NT2/D1 (cell line): ENCODE measurements around the gene RPUSD4.

Experiments
- DNase-seq: peaks from one replicate; pipeline ENCODE4 v3.0.0-alpha.2; 2011; ENCODE audit warnings: low read depth, low spot score
- H3K27me3 ChIP-seq: 2 replicates; pipeline ENCODE4 v1.6.0; 2011; ENCODE audit warnings: mild to moderate bottlenecking; ENCODE audit not compliant: insufficient read length, insufficient read depth
- H3K36me3 ChIP-seq: 2 replicates; pipeline ENCODE4 v1.6.1; 2011; ENCODE audit warnings: mild to moderate bottlenecking, low read length, mixed read lengths; ENCODE audit not compliant: insufficient read depth, insufficient read length
- H3K4me1 ChIP-seq: 2 replicates; pipeline ENCODE4 v1.5.1; 2011; ENCODE audit not compliant: insufficient read depth, insufficient read length
- H3K4me3 ChIP-seq: 2 replicates; pipeline ENCODE4 v1.5.1; 2011; ENCODE audit warnings: low read depth; ENCODE audit not compliant: insufficient read length
- H3K9ac ChIP-seq: 2 replicates; pipeline ENCODE4 v1.6.0; 2011; ENCODE audit warnings: low read depth; ENCODE audit not compliant: insufficient read length
- H3K9me3 ChIP-seq: 2 replicates; pipeline ENCODE4 v1.5.1; 2011; ENCODE audit warnings: mild to moderate bottlenecking, low read length; ENCODE audit not compliant: insufficient read depth
- SUZ12 ChIP-seq: IDR thresholded peaks from 2 replicates; pipeline ENCODE4 v1.6.1; 2011; ENCODE audit not compliant: insufficient read length, insufficient read depth; ENCODE audit errors: extremely low read depth
- YY1 ChIP-seq: IDR thresholded peaks from 2 replicates; pipeline ENCODE4 v1.6.1; 2011; ENCODE audit not compliant: insufficient read length, insufficient read depth
- ZNF274 ChIP-seq: IDR thresholded peaks from 2 replicates; pipeline ENCODE4 v1.6.1; 2011; ENCODE audit warnings: mild to moderate bottlenecking, low read depth, low read length

The RPUSD4 gene

DNA sequence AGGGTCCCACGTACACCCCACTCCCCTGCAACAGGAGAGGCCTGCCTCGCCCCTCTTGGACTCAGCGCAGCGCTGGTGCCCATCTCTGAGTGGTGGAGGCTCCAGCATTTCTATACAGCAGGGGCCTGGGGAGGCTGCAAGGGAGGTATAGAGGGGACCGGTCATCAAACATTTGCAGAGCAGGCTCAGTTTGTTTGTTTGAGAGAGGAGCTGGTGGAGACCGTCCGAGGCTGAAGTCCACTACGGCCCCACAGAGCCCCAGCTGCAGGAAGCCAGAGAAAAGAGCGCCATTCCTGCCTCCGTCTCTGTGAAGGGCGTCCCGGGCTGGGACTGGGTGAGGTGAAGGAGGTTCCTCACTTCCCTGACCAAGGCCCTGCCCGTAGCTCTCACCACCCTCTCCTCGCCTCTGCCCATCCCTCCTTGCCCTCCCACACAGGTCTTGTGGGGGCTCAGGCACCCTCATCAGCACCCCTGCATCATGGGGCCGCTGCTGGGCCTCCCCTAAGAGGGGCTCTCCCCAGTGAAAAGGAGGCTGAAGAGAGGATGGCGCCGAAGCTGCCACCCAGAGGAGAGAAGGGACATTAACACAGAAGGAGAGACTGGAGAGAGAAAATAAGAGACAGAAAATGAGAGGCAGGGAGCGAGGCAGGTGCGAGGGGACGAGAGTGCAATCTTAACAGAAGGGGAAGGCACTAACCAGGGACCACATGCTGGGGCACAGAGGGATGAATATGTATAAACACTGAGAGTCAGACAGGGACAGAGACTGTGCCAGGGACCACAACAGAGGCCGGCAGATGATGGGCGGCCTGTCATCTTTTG is 24.5 kb downstream of the RPUSD4 start:
- Histone ChIP-seq H3K27me3 (no peaks in the 10 kb centered on the region), H3K9ac (no peak overlapping the region), H3K9me3 (no peaks in the 10 kb centered on the region), H3K4me3 (no peak overlapping the region), H3K4me1 (peaks cover 3% of the 10 kb centered on the region), H3K36me3 (peaks cover 36% of the 10 kb centered on the region)
- DNase-seq, result no peak
- no peak for TF ChIP-seq SUZ12
- TF ChIP-seq YY1, result no peak
- TF ChIP-seq ZNF274, result no peak

DNA sequence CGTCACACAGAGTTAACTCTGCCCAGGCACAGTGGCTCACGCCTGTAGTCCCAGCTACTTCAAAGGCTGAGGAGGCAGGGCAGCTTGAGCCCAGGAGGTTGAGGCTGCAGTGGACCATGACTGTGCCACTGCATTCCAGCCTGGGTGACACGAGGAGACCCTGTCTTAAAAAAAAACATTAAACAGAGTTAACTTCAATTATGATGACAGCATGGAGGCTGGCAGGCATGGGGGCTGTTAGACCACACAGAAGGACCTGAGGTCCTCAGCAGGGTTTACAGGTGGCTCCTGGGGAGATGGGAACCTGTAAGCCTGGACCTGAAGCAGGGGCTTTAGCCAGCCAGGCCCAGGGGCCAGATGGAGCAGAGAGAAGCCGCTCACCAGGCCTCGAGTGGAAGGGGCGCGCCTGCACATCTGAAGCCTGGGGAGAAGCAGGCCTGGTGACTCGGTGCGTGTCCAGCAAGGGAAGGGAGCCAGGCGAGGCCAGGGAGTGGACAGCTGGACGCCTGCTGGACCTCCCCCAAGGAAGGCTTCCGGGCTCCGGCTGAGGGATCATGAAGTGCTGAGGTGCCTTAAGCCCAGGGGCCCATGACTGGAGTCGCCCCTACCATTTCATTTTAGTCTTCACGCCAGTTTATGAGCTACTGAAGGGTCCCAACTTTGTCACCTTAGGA is 25.3 kb downstream of the RPUSD4 start:
- H3K36me3 ChIP-seq, result peaks cover 28% of the 10 kb centered on the region
- no peaks in the 10 kb centered on the region for H3K27me3 ChIP-seq
- H3K9ac ChIP-seq, result no peak overlapping the region
- peaks cover 3% of the 10 kb centered on the region for H3K4me1 ChIP-seq
- no peak for DNase-seq
- no peak for TF ChIP-seq ZNF274
- no peak for TF ChIP-seq YY1
- H3K9me3 ChIP-seq, result no peaks in the 10 kb centered on the region
- no peak overlapping the region for H3K4me3 ChIP-seq

DNA sequence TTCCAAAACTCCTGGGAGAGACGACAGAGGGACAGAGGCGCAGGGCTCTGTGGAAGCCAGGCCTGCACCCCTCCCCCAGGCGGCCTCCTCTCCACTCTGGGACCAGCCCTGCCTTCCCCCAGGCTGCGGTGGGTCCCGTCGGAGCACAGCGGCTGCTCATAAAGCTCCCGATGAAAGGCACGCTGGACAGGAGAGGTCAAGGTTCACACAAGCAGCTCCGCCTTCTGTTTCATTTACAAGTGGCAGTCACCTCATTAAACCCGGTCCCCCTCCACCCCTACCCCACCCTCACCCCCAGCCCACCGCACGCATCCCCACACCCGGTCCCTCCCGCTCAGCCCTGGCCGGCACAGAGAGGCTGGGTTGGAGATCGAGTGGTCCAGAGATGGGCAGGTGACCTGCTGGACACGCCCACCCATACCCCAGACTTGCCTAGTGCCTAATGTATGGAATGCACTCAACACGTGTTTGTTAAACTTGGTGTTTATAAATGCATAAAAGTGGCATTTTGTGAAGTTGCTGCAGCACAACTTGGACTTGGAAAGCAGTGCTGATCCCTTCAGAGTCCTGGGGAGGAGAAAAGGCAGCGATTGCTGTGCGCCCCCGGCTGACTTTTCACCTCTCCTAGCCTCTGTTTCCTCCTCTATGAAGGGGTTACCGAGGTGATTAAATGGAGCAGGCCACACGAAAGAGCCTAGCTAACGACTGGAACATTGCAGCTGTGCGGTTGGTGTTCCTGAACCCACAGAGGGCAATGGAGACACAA is 26.0 kb downstream of the RPUSD4 start:
- no peak overlapping the region for H3K4me3 ChIP-seq
- peaks cover 3% of the 10 kb centered on the region for H3K4me1 ChIP-seq
- peaks cover 21% of the 10 kb centered on the region for H3K36me3 ChIP-seq
- no peak overlapping the region for H3K9ac ChIP-seq
- H3K27me3 ChIP-seq, result no peaks in the 10 kb centered on the region
- no peak for DNase-seq
- TF ChIP-seq ZNF274, result no peak
- no peak for TF ChIP-seq SUZ12
- TF ChIP-seq YY1, result no peak
- H3K9me3 ChIP-seq, result no peaks in the 10 kb centered on the region

DNA sequence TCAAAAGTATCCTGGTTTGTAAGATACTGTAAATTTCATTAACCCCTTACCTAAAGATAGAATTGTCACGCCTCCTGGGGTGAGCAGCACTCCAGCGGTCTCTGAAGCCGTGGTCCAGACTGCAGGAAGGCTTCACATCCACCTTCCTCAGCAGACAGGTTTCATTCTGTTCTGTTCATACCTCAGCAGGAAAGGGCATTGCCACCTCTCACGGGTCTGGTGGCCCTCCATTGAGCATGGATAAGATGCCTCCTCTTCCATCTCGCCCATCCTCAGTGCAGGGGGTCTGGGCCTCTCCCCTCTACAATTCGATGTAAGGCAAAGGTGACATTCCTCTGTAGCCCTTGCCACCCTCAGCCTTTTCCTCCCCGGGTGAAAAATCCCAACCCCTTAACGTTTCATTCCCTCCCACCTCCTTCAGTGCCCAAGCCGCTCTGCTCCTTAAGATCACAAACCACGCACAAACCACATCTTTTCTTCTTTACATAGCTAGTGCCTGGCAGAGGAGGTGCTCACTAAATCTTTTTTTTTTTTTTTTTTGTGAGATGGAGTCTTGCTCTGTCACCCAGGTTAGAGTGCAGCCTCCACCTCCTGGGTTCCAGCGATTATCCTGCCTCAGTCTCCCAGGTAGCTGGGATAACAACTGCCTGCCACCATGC is 28.5 kb downstream of the RPUSD4 start:
- H3K4me1 ChIP-seq, result no peaks in the 10 kb centered on the region
- DNase-seq, result no peak
- TF ChIP-seq ZNF274, result no peak
- TF ChIP-seq SUZ12, result no peak
- TF ChIP-seq YY1, result no peak
- peaks cover 2% of the 10 kb centered on the region for H3K36me3 ChIP-seq
- H3K9me3 ChIP-seq, result no peaks in the 10 kb centered on the region
- no peaks in the 10 kb centered on the region for H3K27me3 ChIP-seq
- H3K9ac ChIP-seq, result no peak overlapping the region
- H3K4me3 ChIP-seq, result no peak overlapping the region

DNA sequence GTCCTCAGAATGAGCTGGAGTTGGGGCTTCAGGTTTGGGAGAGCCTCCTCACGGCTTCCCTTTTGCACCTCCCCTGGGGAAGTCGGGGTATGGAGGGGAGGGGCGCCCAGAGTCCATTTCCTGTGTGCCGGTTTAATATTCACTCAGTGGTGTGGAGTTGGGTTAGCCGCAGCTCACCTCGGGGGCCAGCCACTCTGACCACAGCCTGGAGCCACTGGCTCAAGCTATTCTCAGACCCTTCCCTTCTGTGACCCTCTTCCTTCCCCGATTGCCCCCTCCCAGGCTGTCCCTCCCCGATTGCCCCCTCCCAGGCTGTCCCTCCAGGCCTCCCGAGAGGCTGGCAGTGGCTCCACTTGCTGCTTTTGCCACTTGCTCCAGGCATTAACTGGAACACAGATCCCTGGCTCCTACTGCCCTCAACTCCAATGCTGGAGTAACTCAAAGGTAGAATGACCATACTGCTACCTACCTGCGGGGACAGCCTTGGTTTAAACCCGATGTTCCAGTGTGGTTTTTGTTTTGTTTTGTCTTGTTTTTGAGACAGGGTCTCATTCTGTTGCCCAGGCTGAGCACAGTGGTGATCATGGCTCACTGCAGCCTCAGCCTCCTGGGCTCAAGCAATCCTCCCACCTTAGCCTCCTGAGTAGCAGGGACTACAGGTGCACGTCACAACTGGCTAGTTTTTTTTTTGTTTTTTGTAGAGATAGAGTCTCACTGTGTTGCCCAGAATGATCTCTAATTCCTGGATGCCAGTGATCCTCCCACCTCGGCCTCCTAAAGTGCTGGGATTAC is 29.3 kb downstream of the RPUSD4 start:
- no peaks in the 10 kb centered on the region for H3K27me3 ChIP-seq
- no peak overlapping the region for H3K9ac ChIP-seq
- peaks cover 2% of the 10 kb centered on the region for H3K36me3 ChIP-seq
- H3K4me3 ChIP-seq, result no peak overlapping the region
- H3K9me3 ChIP-seq, result no peaks in the 10 kb centered on the region
- no peaks in the 10 kb centered on the region for H3K4me1 ChIP-seq
- TF ChIP-seq ZNF274, result no peak
- TF ChIP-seq YY1, result no peak
- TF ChIP-seq SUZ12, result no peak
- DNase-seq, result no peak

DNA sequence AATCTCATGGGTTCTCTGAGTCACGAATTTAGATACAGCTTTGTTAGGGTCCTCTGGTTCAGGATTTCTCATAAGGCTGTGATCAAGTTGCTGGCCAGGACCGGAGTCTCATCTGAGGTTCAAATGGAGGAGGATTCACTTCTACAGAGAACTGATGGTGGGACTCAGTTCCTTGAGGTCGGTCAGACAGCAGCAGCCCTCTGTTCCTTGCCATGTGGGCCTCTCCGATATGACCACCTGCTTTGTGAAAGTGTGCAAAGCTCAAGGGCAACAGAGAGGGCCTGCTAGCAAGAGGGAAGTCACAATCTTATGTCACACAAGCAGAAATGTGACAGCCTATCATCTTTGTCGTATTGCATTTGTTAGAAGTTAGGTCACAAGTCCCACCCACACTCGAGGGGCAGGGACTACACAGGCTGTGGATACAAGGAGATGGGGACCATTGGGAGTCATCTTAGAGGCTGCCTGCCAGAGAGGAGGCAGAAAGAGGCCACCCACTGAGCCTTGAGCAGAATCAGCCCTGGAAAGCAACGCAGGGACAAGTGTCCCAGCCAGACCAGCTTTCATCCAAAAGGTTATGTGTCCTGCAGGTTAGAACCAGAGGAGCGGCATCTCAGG is 34.5 kb downstream of the RPUSD4 start:
- Histone ChIP-seq H3K4me3 (no peak overlapping the region), H3K36me3 (no peaks in the 10 kb centered on the region), H3K9ac (no peak overlapping the region), H3K27me3 (no peaks in the 10 kb centered on the region), H3K9me3 (no peaks in the 10 kb centered on the region), H3K4me1 (peaks cover 2% of the 10 kb centered on the region)
- no peak for TF ChIP-seq YY1
- TF ChIP-seq ZNF274, result no peak
- TF ChIP-seq SUZ12, result no peak
- no peak for DNase-seq
